Activated T-helper 1 cell treated with anti-CD3 and anti-CD28 coated beads, Interleukin-12 subunit alpha, Interleukin-12 subunit beta, Interleukin-2, Interleukin-4 antibody, amounts not matched to agents 30 ng/mL and 10 ng/mL and 1 ng/mL, durations not matched to agents 14 hours and 24 hours and 36 hours (primary cell): Measurements from ENCODE around the gene SOWAHD. TPM values are rescaled to one million over a fixed set of nuclear protein-coding genes. Genes with fewer than 3 reads are reported as not detected.
A peak's percentile ranks its signal among the peaks of the same experiment; 100 is the strongest.

Experiments
- DNase-seq: peaks from one replicate; pipeline ENCODE4 v3.0.0; 2021; ENCODE audit warnings: low spot score
- H3K27ac Mint-ChIP-seq: one replicate; pipeline ENCODE4 v1.8.0; 2021; ENCODE audit warnings: mild to moderate bottlenecking, mixed read lengths
- H3K27me3 Mint-ChIP-seq: one replicate; pipeline ENCODE4 v1.8.0; 2022; ENCODE audit warnings: mild to moderate bottlenecking, moderate library complexity, mixed read lengths; ENCODE audit not compliant: insufficient read depth
- H3K36me3 Mint-ChIP-seq: one replicate; pipeline ENCODE4 v1.8.0; 2021; ENCODE audit warnings: low read depth, mixed read lengths
- H3K4me1 Mint-ChIP-seq: one replicate; pipeline ENCODE4 v1.8.0; 2021; ENCODE audit warnings: low read depth, mixed read lengths
- H3K4me3 Mint-ChIP-seq: one replicate; pipeline ENCODE4 v1.8.0; 2021; ENCODE audit warnings: mild to moderate bottlenecking, moderate library complexity, mixed read lengths
- H3K9me3 Mint-ChIP-seq: one replicate; pipeline ENCODE4 v1.8.0; 2021; ENCODE audit warnings: mixed read lengths
- intact Hi-C: fragments of 100-400 bp; cut with micrococcal nuclease; formaldehyde crosslinking; loops from one replicate; pipeline ENCODE4 v1.15.1; 2024
- total RNA-seq: library from RNA; stranded (reverse); gene quantifications from 2 replicates; pipeline ENCODE4 v1.2.3, GENCODE V29; 2022

SOWAHD gene
- total RNA-seq: 0.21 and 0.34 TPM in 2 replicates

GRCh38 chrX:119757979-119758730, at the start of gene SOWAHD:
SOWAHD (plus strand) TSS chrX:119758588; CDS start chrX:119758668, 80 bp downstream.
- H3K9me3 Mint-ChIP-seq: no peaks in the 10 kb centered on the region
- peak within 1 kb of the TSS; percentile 94 for H3K27ac Mint-ChIP-seq
- no peaks in the 10 kb centered on the region for H3K27me3 Mint-ChIP-seq
- peaks cover 3% of the 10 kb centered on the region for H3K36me3 Mint-ChIP-seq
- intact Hi-C loops: loop anchor here (2.0 kb wide), 3 partner anchors 33 to 75 kb away; partner anchors contain the start of gene RPL39
- peak; percentile 3 for DNase-seq
- peak within 1 kb of the TSS; percentile 77 for H3K4me3 Mint-ChIP-seq
- H3K4me1 Mint-ChIP-seq: peaks cover 48% of the 10 kb centered on the region

- intact Hi-C loops: no loop called here
- no peak for DNase-seq
- Mint-ChIP-seq H3K27me3 (peaks cover 4% of the 10 kb centered on the region), H3K27ac (no peak overlapping the region), H3K4me3 (no peak overlapping the region), H3K4me1 (peaks cover 8% of the 10 kb centered on the region), H3K9me3 (no peaks in the 10 kb centered on the region), H3K36me3 (peaks cover 4% of the 10 kb centered on the region)
These were observed 49.5 kb upstream of the SOWAHD start for GRCh38 chrX:119708936-119709335.

DNA sequence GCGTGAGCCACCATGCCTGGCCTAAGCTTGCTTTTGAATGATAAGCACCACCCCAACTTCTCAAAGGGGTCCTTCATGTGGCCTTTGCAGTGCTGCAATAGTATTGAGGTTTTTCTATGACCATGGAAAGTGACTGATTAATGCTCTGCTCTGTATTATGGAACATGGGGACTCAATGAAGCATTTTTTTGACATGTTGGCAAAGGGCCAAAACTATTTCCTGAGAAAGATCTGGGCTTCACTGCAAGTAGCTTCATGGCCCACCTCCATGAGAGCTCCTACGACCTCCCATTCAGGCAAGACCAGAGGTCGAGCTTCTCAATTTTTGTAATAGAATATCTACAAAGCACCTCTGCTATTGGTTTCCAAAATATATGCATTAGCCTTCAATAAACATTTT, 48.8 kb upstream of the SOWAHD start:
- no peak for DNase-seq
- intact Hi-C loops: no loop called here
- no peak overlapping the region for H3K4me3 Mint-ChIP-seq
- peaks cover 4% of the 10 kb centered on the region for H3K36me3 Mint-ChIP-seq
- H3K27me3 Mint-ChIP-seq: peaks cover 4% of the 10 kb centered on the region
- peaks cover 8% of the 10 kb centered on the region for H3K4me1 Mint-ChIP-seq
- H3K9me3 Mint-ChIP-seq: no peaks in the 10 kb centered on the region
- no peak overlapping the region for H3K27ac Mint-ChIP-seq

GRCh38 chrX:119721487-119721886, 36.9 kb upstream of the SOWAHD start:
- Mint-ChIP-seq H3K27me3 (peaks cover 2% of the 10 kb centered on the region), H3K4me1 (no peaks in the 10 kb centered on the region), H3K9me3 (no peaks in the 10 kb centered on the region), H3K27ac (no peak overlapping the region), H3K4me3 (no peak overlapping the region), H3K36me3 (no peaks in the 10 kb centered on the region)
- intact Hi-C loops: no loop called here
- DNase-seq: no peak

GRCh38 chrX:119721926-119722325, 36.5 kb upstream of the SOWAHD start:
- intact Hi-C loops: no loop called here

DNA sequence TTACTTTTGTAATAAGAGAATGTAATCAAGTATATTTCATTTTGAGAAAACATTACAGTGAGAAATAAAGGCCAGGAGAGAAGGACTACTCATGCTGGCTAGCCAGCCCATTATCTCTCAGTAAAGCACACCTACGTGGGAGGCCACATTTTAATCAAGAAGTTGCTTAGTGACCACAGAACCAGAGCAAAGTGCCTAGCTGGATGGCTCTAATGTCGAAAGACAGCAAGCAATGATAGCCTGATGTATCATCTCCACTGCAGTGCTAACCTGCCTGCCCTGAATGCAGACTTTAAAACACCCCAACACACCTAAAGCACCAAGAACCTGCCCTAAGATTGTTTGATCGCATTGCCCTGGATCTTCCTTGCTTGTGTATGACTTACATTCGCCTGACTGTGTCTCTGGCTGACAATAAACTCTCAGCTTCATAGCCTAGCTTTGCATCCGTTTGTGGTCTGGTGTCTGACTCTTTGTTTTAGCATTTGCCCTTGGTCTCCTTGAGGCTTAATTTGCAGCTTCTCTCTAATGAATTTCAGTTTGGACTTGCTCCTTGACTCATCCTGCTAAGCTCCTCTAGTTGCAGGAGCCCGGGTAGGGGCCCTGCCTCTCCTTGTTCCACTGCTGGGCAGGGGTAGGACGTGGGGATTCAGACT, 31.4 kb upstream of the SOWAHD start:
- Mint-ChIP-seq H3K4me1 (peaks cover 6% of the 10 kb centered on the region), H3K9me3 (no peaks in the 10 kb centered on the region), H3K27ac (peak overlapping the region; percentile 48), H3K36me3 (no peaks in the 10 kb centered on the region), H3K4me3 (no peak overlapping the region), H3K27me3 (no peaks in the 10 kb centered on the region)
- intact Hi-C loops: no loop called here
- no peak for DNase-seq

More at GRCh38 chrX:119721926-119722325, 36.5 kb upstream of the SOWAHD start:
- DNase-seq: no peak
- H3K9me3 Mint-ChIP-seq: no peaks in the 10 kb centered on the region
- peaks cover 2% of the 10 kb centered on the region for H3K27me3 Mint-ChIP-seq
- H3K36me3 Mint-ChIP-seq: no peaks in the 10 kb centered on the region
- peaks cover 2% of the 10 kb centered on the region for H3K4me1 Mint-ChIP-seq
- H3K27ac Mint-ChIP-seq: no peak overlapping the region
- no peak overlapping the region for H3K4me3 Mint-ChIP-seq

DNA sequence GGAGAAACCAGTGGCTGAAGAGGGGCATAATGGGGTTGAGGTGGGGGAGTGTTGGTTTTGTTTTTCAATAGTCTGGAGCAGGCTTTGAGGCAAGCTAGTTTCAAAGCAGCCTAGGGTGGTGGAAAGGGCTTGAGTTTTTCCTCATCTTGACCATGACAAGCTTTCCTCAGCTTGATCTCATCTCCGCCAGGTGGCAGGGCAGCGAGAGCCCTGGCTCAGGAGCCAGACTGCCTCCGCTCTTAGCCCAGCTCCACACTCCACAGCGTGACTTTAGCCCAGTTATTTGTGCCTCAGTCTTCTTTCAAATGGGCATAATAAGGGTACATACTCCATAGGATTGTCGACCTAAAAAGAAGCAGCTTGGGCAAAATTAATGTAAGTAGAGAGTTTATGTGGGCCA, 29.9 kb upstream of the SOWAHD start:
- H3K27ac Mint-ChIP-seq: no peak overlapping the region
- peaks cover 6% of the 10 kb centered on the region for H3K4me1 Mint-ChIP-seq
- no peak overlapping the region for H3K4me3 Mint-ChIP-seq
- peaks cover 2% of the 10 kb centered on the region for H3K27me3 Mint-ChIP-seq
- intact Hi-C loops: no loop called here
- no peak for DNase-seq
- no peaks in the 10 kb centered on the region for H3K36me3 Mint-ChIP-seq
- H3K9me3 Mint-ChIP-seq: no peaks in the 10 kb centered on the region

GRCh38 chrX:119729408-119730201, 28.8 kb upstream of the SOWAHD start:
- intact Hi-C loops: loop anchor here (1.0 kb wide), 4 partner anchors 30 to 213 kb away; no protein-coding TSS in a partner anchor
- Mint-ChIP-seq H3K4me3 (no peak overlapping the region), H3K27me3 (peaks cover 2% of the 10 kb centered on the region), H3K36me3 (no peaks in the 10 kb centered on the region), H3K4me1 (peaks cover 6% of the 10 kb centered on the region), H3K9me3 (no peaks in the 10 kb centered on the region), H3K27ac (no peak overlapping the region)
- DNase-seq: peak; percentile 28

DNA sequence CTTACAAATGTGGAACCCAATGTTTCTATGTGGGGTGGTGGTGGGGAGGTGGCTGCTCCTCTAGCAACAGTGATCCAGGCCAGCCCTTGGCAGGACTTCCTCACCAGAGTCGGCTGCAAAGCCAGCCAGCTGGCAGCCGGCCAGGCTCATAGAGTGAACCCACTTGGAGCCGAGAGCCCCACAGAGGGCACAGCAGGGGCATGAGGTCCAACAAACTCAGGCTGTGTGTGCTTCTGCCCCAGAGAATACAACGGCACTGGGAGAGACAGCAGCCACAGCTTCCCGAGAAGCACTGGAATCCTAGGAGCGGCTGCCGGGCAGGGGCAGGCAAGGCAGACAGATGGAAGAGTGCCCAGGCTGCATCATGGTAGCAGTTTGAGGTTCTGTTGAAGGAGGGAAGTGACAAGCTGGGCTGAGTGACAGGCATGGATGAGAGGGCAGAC, 23.5 kb upstream of the SOWAHD start:
- H3K4me3 Mint-ChIP-seq: no peak overlapping the region
- intact Hi-C loops: no loop called here
- H3K27me3 Mint-ChIP-seq: peaks cover 8% of the 10 kb centered on the region
- no peaks in the 10 kb centered on the region for H3K4me1 Mint-ChIP-seq
- no peak overlapping the region for H3K27ac Mint-ChIP-seq
- no peaks in the 10 kb centered on the region for H3K36me3 Mint-ChIP-seq
- H3K9me3 Mint-ChIP-seq: no peaks in the 10 kb centered on the region
- DNase-seq: no peak

DNA sequence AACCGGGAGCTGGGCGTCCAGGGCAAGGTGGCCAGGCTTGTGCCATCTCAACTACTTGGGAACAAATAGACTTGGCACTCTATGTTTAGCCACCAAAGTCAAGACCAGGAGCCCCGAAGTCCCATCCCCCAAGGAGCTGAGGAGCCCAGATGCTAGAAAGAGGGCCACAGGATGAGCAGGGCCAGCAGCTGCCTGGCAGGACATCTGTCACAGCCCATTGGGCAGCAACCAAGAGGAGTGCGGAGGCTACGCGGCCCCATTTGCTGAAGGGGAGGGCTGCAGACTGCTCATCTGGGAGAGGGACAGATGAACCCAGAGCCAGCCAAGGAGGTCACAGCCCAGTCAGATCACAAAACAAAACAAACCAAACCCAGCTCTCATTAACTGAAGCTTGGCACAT, 22.9 kb upstream of the SOWAHD start:
- peaks cover 8% of the 10 kb centered on the region for H3K27me3 Mint-ChIP-seq
- no peak overlapping the region for H3K27ac Mint-ChIP-seq
- no peaks in the 10 kb centered on the region for H3K9me3 Mint-ChIP-seq
- H3K4me3 Mint-ChIP-seq: no peak overlapping the region
- intact Hi-C loops: no loop called here
- H3K36me3 Mint-ChIP-seq: no peaks in the 10 kb centered on the region
- no peaks in the 10 kb centered on the region for H3K4me1 Mint-ChIP-seq
- DNase-seq: no peak

- no peaks in the 10 kb centered on the region for H3K9me3 Mint-ChIP-seq
- H3K27ac Mint-ChIP-seq: no peak overlapping the region
- H3K4me1 Mint-ChIP-seq: no peaks in the 10 kb centered on the region
- H3K27me3 Mint-ChIP-seq: peaks cover 8% of the 10 kb centered on the region
- H3K36me3 Mint-ChIP-seq: no peaks in the 10 kb centered on the region
- intact Hi-C loops: no loop called here
- no peak overlapping the region for H3K4me3 Mint-ChIP-seq
- no peak for DNase-seq
These were observed 22.1 kb upstream of the SOWAHD start for GRCh38 chrX:119736206-119736764.

GRCh38 chrX:119738742-119739141, 19.6 kb upstream of the SOWAHD start:
- Mint-ChIP-seq H3K27me3 (peaks cover 6% of the 10 kb centered on the region), H3K27ac (no peak overlapping the region), H3K4me1 (no peaks in the 10 kb centered on the region), H3K36me3 (no peaks in the 10 kb centered on the region), H3K9me3 (no peaks in the 10 kb centered on the region), H3K4me3 (no peak overlapping the region)
- DNase-seq: no peak
- intact Hi-C loops: no loop called here
